Right lung (tissue), 10 donors: Measurements from ENCODE around the gene FGFR4. TPM values are rescaled to one million over a fixed set of nuclear protein-coding genes. Genes with fewer than 3 reads are reported as not detected.
A peak's percentile ranks its signal among the peaks of the same experiment; 100 is the strongest.
"Not testable (repeated sequence)": the region's sequence is repeated elsewhere in the genome, so short reads cannot be mapped to it uniquely, and the experiment has no call there.

Experiments used
- DNase-seq, 2 donors: peaks; one replicate each; pipeline ENCODE4 v3.0.0-alpha.2; 2013
- long read RNA-seq, 8 donors: transcript quantifications; one replicate each; lab custom pipeline, GENCODE V29; 2026
- polyA plus RNA-seq, 5 donors: library from polyadenylated mRNA; unstranded; fragments of 120-200 nt; gene quantifications; one replicate each; pipeline versions ENCODE4 v1.2.1 to v1.2.3, GENCODE V29; 2013; ENCODE audit warnings: inconsistent platforms in 1 of 5, low replicate concordance in 1 of 5; ENCODE audit not compliant: insufficient read length in 5 of 5, insufficient read depth in 1 of 5

Gene FGFR4
- 100 to 1,000 TPM; 135 to 342 (median 218) TPM for polyA plus RNA-seq
- long read RNA-seq, donor 1, transcript FGFR4-204 (3 exons, 712 nt), result major isoform, 8 of 98 reads
- long read RNA-seq, donor 1, transcript FGFR4-215 (2 exons, 445 nt), result minor isoform, 6 of 98 reads
- long read RNA-seq, donor 1, transcript FGFR4-207 (18 exons, 2,638 nt), result major isoform, 8 of 98 reads
- long read RNA-seq, donor 1, partial matches to known transcripts, result 71 of 98 reads
- long read RNA-seq, donor 1, other reads (novel, unspliced or antisense), result 0 of 98 reads
- long read RNA-seq, donor 2, partial matches to known transcripts, result 25 of 32 reads
- long read RNA-seq, donor 2, other reads (novel, unspliced or antisense), result 0 of 32 reads
- long read RNA-seq, donor 3, transcript FGFR4-204 (3 exons, 712 nt), result major isoform, 8 of 70 reads
- long read RNA-seq, donor 3, partial matches to known transcripts, result 55 of 70 reads
- long read RNA-seq, donor 3, other reads (novel, unspliced or antisense), result 0 of 70 reads
- long read RNA-seq, donor 4, transcript FGFR4-204 (3 exons, 712 nt), result major isoform, 7 of 71 reads
- long read RNA-seq, donor 4, partial matches to known transcripts, result 53 of 71 reads
- long read RNA-seq, donor 4, other reads (novel, unspliced or antisense), result 0 of 71 reads
- long read RNA-seq, donor 5, transcript FGFR4-207 (18 exons, 2,638 nt), result minor isoform, 9 of 145 reads
- long read RNA-seq, donor 5, transcript FGFR4-204 (3 exons, 712 nt), result major isoform, 15 of 145 reads
- long read RNA-seq, donor 5, partial matches to known transcripts, result 107 of 145 reads
- long read RNA-seq, donor 5, other reads (novel, unspliced or antisense), result 0 of 145 reads
- long read RNA-seq, donor 6, transcript FGFR4-207 (18 exons, 2,638 nt), result major isoform, 14 of 93 reads
- long read RNA-seq, donor 6, transcript FGFR4-201 (18 exons, 3,122 nt), result minor isoform, 6 of 93 reads
- long read RNA-seq, donor 6, transcript FGFR4-204 (3 exons, 712 nt), result minor isoform, 7 of 93 reads
- long read RNA-seq, donor 6, partial matches to known transcripts, result 61 of 93 reads
- long read RNA-seq, donor 6, other reads (novel, unspliced or antisense), result 0 of 93 reads
- long read RNA-seq, donor 7, transcript FGFR4-204 (3 exons, 712 nt), result minor isoform, 7 of 80 reads
- long read RNA-seq, donor 7, transcript FGFR4-201 (18 exons, 3,122 nt), result minor isoform, 9 of 80 reads
- long read RNA-seq, donor 7, transcript FGFR4-207 (18 exons, 2,638 nt), result major isoform, 12 of 80 reads
- long read RNA-seq, donor 7, partial matches to known transcripts, result 48 of 80 reads
- long read RNA-seq, donor 7, other reads (novel, unspliced or antisense), result 0 of 80 reads
- long read RNA-seq, donor 8, partial matches to known transcripts, result 8 of 17 reads
- long read RNA-seq, donor 8, other reads (novel, unspliced or antisense), result 0 of 17 reads

DNA sequence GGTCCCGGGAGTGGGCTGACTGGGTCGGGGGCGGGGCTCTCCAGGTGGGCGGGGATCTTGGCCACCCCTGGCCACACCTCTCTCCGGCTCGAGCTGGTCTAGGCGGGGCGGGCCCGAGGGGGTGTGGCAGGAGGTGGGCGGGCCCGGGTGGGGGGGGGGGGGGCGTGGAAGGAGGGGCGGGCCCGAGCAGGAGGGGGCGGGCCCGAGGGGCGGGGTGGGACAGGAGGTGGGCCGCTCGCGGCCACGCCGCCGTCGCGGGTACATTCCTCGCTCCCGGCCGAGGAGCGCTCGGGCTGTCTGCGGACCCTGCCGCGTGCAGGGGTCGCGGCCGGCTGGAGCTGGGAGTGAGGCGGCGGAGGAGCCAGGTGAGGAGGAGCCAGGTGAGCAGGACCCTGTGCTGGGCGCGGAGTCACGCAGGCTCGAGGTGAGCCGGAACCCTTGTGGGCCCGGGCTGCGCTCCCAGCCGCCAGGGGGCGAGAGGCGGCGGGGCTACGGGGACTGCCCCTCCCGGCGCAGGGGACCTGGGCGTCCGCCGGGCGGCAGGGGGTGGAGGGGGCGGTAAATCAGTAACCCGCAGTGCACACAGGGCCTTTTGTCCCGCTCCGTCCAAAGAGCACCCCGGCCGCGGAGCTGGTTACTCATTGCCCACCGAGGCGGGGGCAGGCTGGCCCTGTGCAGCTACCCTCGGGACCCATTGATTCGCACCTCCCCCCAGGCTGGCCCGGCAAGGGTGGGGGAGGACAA is at the start of gene FGFR4:
FGFR4 (plus strand) TSS at position 262 of the 744 bp plus-strand sequence. CDS start 2,688 bp downstream, outside the sequence.
- peak; percentile 84 to 87 for DNase-seq

DNA sequence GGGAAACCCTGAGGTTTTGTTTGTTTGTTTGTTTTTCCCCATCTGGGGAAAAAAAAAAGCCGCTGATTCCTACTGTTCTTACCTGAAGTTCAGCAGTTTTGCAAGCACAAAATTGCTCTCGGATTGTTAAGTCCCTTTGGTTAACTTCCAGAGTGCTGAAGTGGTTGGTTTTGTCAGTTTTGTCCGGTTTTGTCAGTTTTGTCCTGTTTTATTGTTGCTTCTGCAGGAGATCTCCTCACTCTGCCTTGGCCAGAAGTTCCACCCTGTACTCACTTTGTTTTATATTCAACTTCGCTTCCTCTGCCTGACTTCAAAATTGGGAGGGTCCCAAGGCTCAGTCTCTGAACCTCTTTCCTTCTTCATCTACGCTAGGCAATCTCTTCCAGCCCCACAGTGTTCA is 49.8 kb upstream of the FGFR4 start:
- DNase-seq, result no peak

DNA sequence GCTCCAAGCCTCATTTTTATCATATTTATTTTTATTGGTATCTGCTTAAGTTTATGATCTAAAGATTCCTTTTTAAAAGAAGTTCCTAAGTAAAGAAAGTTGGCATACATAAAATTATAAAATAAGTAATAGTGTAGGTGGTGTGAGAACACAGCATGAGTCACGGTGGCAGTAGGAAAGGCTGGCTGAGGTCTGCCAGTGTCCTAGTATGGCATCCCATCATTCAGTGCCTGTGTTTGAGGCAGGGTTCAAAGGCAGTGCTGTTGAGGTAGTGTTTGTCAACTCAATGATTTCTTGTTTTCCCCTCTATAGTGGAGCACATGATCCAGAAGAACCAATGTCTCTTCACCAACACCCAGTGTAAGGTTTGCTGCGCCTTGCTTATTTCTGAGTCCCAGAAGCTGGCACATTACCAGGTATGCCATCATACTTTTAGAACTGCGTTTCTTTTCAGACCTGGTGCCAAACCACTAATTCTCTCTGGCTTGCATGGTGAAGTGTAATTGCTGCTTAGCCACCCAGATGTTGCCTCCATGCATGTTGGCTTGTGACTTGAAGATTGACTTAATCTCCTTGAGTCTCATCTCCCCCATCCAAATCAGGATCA is 45.8 kb upstream of the FGFR4 start:
- DNase-seq, result no peak

DNA sequence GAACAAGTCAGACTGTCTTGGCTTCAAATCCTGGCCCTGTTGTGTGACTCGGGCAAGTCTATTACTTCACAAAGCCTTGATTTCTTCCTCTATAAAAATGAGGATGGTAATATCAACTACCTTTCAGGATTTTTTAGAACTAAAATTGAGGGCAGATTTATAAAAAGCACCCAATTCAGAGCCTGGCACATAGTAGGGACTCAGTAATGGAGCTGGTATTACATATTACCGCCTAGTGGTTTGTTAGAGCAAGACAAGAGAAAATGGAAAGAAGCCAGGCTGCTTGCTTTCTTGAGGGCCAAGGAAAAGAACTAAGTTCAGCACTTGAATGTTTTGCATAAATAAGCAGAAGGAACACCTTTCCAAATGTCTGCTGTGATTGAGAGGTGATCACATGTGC is 44.8 kb upstream of the FGFR4 start:
- no peak for DNase-seq

DNA sequence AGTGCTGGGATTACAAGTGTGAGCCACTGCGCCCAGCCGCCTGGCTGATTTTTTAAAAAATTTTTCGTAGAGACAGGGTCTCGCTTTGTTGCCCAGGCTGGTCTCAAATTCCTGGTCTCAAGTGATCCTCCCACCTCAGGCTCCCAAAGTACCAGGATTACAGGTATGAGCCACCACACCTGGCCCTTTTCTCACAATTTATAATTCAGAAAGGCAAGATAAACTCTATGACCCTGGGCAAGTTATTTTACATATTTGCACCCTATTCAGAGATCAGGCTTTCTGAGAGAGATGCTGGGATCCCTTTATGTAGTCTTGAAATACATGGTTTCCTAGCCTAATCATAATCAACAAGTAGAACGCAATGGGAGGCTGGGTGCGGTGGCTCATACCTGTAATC is 43.6 kb upstream of the FGFR4 start:
- no peak for DNase-seq

DNA sequence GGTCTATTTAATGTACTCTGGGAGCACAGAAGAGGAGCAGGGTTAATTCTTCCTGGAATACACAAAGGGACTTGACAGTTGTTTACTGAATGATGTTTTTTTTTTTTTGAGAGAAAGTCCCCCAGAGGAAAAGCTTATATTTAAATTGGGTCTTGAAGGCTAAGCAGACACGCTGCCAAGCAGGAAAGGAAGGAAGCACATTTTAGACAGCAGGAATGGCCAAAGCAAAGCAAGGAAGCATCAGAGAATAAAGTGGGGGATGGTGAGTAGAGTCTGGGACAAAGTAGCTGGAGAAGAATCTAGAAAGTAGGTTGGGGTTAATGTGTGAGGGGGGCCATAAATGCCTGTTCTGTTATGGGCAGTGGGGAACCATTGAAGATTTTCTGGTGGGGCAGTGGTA is 42.8 kb upstream of the FGFR4 start:
- no peak for DNase-seq

DNA sequence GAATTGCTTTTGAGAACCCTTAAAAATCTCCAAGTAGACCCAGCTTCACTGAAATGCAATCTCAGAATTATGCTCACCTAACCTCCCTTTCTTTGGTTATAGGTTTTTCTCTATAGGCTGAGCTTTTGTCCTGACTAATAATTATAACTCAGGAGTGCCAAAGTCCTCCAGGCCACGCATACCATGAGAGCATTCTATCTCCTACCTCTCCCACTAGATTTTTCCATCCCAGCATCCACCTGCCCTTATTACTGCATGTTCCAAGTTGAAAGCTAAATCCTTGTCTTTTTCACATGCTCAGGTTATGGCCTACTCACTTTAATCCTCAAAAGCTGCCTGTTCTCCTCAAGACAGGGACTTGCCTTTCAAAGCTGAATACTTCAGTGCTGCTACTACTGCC is 42.1 kb upstream of the FGFR4 start:
- DNase-seq, result no peak

DNA sequence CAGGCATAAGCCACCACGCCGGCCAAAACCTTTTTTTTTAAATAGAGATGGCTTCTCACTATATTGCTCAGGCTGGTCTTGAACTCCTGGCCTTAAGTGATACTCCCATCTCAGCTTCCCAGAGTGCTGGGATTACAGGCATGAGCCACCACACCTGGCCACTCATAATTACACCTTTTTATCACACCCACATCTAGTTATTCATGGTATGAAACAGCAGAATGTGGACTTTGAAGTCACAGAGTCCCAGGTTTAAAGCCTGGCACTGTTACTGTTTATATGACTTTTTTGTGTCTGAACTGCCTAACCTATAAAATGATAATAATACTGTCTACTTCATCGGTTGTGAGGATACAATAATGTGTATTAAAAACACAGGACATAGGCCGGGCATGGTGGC is 41.1 kb upstream of the FGFR4 start:
- no peak for DNase-seq

DNA sequence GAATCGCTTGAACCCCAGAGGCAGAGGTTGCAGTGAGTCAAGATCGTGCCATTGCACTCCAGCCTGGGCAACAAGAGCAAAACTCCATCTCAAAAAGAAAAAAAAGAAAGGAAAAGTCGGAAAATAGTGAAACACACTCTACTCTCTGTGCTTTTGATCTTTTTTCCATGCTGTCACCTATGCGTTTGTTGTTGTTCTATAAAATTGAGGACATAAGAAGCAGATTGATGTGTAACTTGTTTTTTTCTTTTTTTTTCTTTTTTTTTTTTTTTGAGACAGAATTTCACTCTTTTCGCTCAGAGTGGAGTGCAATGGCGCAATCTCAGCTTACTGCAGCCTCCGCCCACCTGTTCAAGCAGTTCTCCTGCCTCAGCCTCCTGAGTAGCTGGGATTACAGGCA is 38.2 kb upstream of the FGFR4 start:
- DNase-seq, result not testable (repeated sequence)

DNA sequence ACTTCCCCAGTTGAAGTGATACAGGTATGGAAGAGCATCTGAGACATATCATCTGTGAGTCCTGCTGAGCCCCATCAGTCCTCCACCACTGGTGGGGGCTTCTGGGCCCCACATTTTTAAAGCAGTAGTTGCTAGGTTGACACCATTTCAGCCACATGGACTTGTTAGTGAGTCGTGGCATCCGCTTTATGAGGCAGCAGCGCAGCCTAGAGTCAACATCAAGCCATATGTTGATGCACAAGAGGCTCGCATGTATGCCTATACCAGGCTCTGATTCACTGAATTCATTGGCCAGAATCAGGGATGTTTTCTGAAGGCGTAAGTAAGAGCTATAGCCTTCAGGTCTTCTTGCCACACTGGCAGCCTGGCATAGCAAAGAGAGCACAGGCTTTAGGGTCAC is 37.4 kb upstream of the FGFR4 start:
- DNase-seq, result no peak

DNA sequence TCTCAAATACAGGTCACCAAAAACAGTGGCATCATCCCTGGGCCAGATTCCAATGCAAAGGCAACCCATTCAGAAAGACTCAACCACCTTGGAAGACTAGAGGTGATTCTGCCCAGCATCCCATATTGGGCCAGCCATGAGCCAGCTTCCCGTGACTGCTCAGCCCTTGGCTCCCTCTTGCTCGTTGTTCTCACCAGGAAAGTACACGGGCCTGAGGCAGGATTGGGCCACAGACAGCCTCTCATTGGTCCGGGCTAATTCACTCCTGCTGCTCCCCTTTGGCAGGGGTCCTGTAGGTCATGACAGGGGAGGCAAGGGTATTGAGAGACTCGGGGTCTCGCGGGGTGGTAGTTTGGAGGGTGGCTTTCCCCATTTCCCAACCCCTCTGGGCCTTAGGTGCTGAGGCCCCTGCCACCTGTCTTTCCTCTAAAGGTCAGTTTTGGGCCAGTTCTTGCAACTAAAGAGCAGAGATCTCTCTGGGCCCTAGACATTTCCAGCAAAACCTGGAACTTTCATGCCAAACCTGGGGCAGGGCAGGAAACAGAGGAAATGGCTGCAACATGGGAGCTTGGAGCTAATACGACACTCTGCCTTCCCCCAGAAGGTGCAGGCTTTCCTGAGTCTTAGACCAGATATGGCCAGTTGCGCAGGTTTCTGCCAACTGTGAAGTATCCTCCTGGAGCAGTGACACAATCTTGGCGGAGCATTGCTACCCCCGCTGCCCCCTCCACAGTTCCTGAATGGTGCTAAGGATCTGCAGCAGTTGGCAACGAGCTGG is 22.0 kb upstream of the FGFR4 start:
- no peak for DNase-seq

DNA sequence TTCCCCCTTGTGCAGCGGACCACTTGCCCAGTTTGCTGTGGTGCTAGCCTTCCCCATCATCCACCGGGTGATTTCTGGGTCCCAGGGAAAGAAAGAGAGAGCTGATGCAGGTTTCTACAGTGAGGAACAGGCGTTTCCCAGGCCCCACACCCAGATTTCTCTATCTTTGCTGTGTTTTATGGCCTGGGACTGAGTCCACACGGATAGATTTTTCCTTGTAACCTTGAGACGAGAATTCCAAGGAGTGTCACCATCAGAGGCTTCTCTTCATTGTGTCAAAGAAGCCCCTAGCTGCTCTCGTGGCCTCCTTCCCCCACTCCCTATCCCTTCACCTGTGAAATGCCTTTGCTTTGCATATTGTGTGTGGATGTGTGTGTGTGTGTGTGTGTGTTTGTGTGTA is 21.2 kb upstream of the FGFR4 start:
- no peak for DNase-seq

DNA sequence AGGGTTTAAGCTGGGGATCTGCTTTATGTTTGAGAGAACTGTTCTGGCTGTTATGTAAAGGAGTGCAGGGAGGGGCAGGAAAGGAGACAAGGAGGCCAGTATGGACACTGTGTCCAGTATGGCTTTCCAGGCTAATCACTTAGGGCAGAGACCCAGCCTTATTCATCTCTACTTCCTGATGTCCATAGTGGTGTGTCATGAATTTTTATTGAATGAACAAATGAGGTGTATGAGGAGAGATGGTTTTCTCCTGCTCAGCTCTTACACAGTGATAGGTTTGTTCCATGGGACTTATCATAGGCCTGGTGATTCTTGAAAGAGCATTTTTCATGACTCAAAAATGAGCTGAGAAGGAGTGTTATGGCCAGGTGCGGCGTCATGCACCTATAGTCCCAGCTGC is 20.5 kb upstream of the FGFR4 start:
- no peak for DNase-seq

DNA sequence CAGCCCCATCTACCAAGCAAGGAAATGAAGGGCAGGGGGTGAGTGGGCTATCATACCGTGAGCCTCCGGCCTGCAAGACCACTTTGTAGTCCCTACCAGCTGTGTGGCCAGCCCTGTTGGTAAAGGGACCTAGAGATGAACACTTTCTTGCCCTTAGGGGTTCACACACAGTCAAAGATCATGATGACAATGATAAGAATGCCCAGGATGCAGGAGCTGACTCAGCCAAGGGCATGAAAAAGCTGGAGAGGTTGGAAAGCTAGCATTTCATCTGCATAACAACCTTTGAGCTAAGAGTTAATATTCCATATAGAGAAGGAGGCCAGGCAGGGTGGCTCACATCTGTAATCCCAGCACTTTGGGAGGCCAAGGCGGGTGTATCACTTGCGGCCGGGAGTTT is 19.2 kb upstream of the FGFR4 start:
- DNase-seq, result no peak

DNA sequence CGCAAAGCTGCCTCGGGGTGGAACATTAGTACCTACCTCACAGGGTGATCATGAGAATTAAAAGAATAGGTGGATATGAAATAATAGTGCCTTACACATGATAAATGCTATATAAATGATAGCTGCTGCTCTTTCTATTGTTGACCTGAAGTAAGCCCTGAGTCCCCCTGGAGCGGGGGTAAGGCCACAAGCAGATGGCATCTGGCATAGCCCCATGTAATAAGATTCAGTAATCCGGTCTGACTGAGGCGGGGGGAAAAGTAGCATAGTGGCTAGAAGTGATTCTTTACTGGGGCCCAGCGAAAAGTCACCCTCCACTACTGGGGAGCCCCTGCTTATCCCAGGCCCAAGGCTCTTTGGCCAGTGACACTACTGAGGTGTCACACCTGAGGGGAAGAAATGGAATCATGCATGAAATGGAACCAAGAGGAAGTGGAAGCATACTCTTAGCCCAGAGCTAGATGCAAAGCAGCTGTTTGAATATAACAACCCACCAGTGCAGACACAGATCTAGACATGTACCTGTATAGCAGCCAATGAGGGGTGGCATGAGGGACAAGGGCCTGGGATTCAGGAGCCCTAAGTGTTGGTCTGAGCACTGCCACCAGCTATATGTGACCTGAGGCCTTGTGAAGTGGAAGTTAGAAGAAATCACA is 16.1 kb upstream of the FGFR4 start:
- no peak for DNase-seq

DNA sequence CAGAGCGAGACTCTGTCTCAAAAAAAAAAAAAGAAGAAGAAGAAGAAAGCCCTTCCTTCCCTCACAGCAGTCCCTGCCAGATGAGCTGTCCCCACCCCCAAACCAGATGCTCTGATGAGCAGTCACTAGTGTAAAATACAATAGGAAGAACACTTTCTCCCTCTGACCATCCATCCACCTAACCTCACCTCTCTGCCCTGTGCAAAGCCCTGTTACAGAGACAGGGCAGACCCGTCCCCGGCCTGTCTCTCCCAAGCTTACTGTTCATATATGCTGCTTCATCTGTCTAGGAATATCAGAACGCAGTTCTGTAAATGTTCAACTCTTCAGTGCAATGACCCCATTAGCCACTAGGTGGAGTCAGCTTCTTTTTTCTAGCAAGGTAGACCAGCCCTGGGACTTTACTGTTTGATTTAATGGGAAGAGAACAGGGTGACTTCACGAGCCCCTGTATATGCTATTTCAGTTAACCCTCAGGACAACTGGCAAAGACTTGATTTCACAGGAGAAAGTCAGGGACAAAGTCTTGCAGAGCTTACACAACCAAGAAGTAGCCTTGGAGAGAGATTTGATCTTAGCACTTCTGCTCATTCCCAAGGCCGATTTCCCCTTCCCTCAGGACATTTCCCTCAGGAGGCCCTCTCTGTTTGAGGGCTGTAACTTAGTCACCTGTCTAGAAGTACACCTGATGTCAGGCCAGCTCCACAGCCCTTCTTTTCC is 14.9 kb upstream of the FGFR4 start:
- DNase-seq, result peak; percentile 63 to 81

DNA sequence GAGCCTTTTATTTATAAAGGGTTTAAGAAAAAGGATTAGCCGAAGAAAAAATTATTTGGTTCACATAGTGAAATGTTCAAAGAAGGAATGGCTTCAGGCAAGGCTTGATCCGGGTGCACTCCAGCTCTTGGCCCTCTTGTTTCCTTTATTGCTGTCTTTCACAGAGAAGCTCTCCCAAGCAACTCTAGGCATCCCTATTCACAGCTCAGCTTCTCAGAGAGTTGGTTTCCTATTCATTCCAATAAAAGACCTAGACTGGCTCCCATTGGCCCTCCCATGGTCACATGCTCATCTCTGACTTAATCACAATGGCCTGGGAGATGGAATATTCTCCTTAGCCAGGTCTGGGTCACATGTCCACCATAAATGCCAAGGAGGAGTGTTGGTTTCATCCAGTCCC is 9.4 kb upstream of the FGFR4 start:
- no peak for DNase-seq

DNA sequence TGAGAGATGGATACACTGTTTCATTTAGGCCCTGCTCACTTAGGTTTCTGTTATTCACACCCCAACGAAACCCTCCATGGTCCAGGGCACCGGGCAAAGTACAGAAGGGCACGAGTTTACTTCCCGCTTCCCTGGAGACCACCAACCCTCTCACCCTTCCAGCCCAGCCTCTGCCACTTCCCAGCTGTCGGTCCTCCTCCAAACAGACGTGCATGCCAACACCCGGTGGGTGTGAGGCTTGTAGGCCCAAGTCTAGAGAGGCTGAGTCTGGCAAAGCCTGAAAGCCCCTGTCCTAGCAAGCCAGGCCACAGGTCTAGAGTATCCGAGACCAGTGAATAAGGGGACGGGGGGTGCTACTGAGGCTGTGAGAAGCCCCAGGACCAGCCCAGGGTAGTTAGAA is 7.1 kb upstream of the FGFR4 start:
- no peak for DNase-seq

DNA sequence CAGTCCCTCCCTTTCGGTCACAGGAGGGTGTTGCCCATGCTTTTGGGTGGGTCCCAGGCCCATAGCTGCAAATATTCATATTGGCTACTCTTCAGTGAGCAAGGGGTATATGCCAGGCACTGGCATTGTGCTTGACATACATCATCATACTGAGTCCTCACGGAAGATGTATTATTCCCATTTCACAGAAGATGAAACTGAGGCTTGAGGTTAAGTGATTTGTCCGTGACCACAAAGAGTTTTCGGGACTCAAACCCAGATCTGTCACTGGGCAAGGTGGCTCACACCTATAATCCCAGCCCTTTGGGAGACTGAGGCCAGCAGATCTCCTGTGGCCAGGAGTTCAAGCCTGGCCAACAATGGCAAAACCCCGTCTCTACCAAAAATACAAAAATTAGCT is 6.5 kb upstream of the FGFR4 start:
- DNase-seq, result no peak
